Measurements from ENCODE around the gene CCDC102B.
"Not testable (repeated sequence)": the region's sequence is repeated elsewhere in the genome, so short reads cannot be mapped to it uniquely, and the experiment has no call there.

The CCDC102B gene

DNA sequence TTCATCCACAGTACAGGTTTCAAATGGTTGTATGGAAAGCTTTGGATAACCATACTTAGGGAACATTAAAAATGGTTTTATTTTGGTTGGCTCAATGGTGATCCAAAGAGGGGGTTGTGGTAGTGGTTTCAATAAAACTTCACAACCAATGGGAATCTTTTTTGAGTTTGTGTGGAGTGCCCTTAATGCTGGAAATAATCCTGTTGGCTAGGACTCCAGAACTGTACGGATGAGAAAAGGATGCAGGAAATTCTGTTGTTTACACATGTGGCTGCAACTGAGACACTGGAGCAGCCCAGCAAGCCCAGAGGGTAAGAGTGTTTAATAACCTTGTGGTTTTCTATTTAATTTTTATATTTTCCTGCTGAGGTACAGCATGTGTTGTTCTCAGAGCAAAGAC, at the start of gene CCDC102B:
TSS of gene CCDC102B (plus strand) at position 210 of the 400 bp plus-strand sequence. CDS start 38,684 bp downstream, outside the sequence.
- no peak for DNase-seq

- no peak for DNase-seq
Observed at GRCh38 chr18:68757126-68757525, 40.8 kb upstream of the CCDC102B start.

DNA sequence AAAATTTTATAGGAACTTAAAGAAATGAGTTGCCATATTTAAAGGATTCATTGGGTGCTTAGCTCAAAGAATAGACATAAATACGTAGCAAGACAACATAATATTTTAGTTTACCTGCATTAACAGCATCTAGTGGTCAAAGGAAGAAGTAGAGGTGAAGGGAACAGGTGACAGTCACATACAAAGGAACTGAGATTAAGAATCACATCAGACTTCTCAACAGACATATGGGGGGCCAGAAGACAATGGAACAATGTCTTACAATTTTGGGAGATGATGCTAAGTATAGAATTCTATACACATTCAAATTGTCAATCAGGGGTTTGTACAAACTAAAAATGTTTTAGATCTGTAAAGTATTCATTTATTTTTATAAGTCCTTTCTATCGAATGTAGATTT, 38.6 kb upstream of the CCDC102B start:
- no peak for DNase-seq

- no peak for DNase-seq
Observed at GRCh38 chr18:68763083-68763482, 34.8 kb upstream of the CCDC102B start.

GRCh38 chr18:68764016-68764415, 33.9 kb upstream of the CCDC102B start:
- no peak for DNase-seq

- no peak for DNase-seq
Observed at GRCh38 chr18:68766433-68766832, 31.4 kb upstream of the CCDC102B start.

DNA sequence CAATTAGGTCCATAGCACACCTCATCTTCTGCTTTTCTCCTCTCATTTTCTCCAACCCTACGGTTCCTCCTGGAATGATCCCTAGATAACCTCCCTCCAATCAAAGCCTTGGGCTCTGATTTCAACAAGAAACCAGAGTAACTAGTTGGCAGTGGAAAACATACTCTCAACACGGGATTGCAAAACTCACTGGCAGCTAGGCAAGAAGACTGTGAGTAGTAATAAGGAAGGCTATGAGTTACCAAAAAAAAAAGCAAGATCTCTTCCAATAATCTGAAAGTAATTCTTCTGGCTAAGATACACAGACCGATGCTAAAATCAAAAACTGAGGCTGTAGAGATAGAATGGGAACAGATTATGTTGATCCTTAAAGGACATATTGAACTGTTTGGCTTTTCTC, 28.4 kb upstream of the CCDC102B start:
- DNase-seq: no peak

- DNase-seq: no peak
Observed at GRCh38 chr18:68772268-68772667, 25.6 kb upstream of the CCDC102B start.

- no peak for DNase-seq
Observed at GRCh38 chr18:68778280-68778886, 19.5 kb upstream of the CCDC102B start.

DNA sequence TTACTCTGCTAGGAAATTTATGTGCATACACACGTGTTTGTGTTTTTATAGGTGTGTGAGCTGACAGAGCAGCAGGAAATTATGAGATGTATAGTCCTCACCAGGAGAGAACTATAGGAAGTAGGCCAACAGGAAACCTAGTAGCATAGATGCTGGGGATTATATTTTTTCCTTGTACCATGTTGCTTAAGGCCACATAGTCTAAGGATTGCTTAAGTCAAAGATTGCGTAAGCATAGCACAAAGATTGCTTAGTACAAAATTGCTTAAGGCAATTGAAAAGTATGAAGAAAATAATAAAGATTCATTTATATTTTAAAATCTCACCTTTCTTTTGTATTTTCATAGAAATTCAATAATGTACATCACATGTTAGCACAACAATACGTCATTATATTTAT, 18.7 kb upstream of the CCDC102B start:
- DNase-seq: no peak

GRCh38 chr18:68780802-68781635, 16.9 kb upstream of the CCDC102B start:
- no peak for DNase-seq

GRCh38 chr18:68783506-68783905, 14.4 kb upstream of the CCDC102B start:
- no peak for DNase-seq

DNA sequence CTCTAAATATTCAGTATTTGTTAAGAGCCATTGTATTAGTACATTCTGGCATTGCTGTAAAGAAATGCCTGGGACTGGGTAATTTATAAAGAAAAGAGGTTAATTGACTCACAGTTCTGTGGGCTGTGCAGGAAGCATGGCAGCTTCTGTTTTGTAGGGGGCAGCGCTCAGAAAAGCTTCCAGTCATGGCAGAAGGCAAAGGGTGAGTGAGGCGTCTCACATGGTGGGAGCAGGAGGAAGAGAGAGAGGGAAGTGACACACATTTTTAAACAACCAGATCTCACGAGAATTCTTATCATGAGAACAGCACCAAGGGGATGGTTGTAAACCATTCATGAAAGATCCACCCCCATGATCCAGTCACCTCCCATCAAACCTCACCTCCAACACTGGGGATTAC, 13.8 kb upstream of the CCDC102B start:
- DNase-seq: no peak

DNA sequence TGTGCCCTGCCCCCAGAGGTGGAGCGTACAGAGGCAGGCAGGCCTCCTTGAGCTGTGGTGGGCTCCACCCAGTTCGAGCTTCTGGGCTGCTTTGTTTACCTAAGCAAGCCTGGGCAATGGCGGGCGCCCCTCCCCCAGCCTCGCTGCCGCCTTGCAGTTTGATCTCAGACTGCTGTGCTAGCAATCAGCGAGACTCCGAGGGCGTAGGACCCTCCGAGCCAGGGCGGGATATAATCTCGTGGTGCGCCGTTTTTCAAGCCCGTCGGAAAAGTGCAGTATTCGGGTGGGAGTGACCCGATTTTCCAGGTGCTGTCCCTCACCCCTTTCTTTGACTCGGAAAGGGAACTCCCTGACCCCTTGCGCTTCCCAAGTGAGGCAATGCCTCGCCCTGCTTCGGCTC, 7.6 kb upstream of the CCDC102B start:
- DNase-seq: not testable (repeated sequence)

DNA sequence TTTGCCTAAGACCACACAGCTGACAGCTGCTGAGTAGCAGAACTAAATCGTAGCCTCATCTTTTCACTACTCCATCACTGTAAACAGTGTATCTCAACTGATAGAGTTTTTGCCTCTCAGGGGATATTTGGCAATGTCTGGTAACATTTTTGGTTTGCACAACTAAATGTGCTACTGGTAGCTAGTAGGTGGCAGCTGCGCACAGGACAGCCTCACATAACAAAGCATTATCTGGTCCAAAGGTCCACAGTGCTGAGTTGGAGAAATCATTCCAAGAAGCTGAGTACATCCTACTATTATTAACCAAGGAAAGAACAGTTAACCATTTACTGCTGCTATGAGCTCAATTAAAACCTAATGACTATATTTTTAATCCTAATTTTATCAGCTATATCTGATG, 6.1 kb upstream of the CCDC102B start:
- no peak for DNase-seq

GRCh38 chr18:68793951-68794350, 3.9 kb upstream of the CCDC102B start:
- DNase-seq: no peak

GRCh38 chr18:68796936-68797690, 767 bp upstream of the CCDC102B start:
- no peak for DNase-seq

- DNase-seq: no peak
Observed at GRCh38 chr18:68800075-68800474, 2.2 kb downstream of the CCDC102B start.

DNA sequence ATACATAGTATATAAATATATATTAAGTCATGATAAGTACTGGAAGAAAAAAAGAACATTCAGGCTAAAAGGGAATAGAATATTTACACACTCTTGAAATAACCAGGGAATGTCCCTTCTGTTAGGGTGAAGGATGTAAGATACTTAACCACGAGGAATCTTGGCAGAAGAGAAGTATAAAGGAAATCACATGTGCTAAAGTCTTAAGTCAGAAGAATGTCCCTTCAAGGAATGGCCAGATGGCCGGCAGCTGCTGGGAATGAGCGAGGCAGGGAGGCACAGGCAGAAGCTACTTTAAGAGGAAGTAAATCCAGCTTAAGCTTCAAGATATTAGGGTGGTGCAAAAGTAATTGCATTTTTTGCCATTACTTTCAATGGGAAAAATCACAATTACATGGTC, 5.5 kb downstream of the CCDC102B start:
- no peak for DNase-seq

DNA sequence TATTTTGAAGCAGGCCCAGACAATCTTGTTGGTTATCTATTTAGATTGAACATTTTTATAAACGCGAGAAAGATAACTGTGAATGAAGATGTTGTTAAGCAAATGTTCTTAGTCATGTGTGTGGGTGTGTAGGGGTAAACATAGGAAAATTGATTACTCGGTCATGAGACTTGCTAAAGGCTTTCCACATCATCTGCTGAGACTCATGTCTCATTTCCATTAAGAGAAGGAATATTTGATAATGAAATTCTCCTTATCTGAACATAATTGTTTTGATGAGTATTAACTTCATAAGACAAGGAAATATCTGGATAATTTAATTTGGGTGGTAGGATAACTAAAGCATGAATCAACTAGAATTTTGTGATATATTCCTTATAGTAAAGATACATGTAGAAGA, 19.7 kb downstream of the CCDC102B start:
- no peak for DNase-seq

GRCh38 chr18:68818584-68818983, 20.7 kb downstream of the CCDC102B start:
- no peak for DNase-seq

DNA sequence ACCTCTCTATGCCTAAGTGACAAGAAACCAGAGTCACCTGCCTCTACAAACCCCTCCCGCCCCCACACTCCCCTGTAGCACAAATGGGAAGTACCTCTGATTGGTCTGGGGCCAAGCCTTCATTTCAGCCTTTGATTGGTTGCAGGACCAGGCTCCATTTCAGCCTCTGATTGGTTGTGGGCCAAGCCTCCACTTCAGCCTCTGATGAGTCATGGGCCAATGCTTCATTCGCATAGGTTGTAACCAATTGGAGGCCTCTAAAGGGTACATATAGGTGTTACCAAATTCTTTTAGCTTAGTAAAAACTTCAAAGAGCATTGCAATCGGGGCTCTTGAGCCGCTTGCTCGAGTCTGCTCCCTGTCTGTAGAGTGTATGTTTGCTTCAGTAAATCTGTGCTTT, 25.0 kb downstream of the CCDC102B start:
- DNase-seq: no peak

- DNase-seq: no peak
Observed at GRCh38 chr18:68826121-68826520, 28.2 kb downstream of the CCDC102B start.
